ENCODE measurements around the gene PAQR7.

Gene PAQR7

GRCh38 chr1:25890239-25891034 lies 14.9 kb upstream of the PAQR7 start:
- ATAC-seq = no peak
- no peak overlapping the region for H3K4me3 Mint-ChIP-seq
- no peak overlapping the region for H3K27ac Mint-ChIP-seq
- H3K27me3 Mint-ChIP-seq = no peaks in the 10 kb centered on the region
- H3K9me3 Mint-ChIP-seq = no peaks in the 10 kb centered on the region
- H3K36me3 Mint-ChIP-seq = no peaks in the 10 kb centered on the region
- peaks cover 6% of the 10 kb centered on the region for H3K4me1 Mint-ChIP-seq

DNA sequence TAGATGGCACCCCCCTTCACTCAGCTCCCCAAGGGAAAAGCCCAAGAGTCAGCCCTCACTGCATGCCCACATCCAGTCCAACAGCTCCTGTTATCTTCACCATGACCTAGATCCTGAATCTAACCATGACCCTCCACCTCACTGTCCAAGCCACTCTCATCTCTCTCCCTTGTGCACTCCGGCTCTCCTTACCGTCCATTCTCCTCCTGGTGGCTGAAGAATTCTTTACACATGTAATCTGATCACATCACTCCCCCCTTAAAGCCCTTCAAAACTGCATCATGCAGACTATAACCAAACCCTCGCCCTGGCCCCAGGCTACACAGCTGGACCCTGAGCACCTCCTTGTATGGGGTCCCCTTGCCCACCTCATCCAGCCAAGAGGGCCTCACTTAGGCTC lies 14.0 kb upstream of the PAQR7 start:
- Mint-ChIP-seq H3K9me3 (no peaks in the 10 kb centered on the region), H3K36me3 (no peaks in the 10 kb centered on the region), H3K27me3 (no peaks in the 10 kb centered on the region), H3K4me1 (no peaks in the 10 kb centered on the region), H3K4me3 (no peak overlapping the region), H3K27ac (no peak overlapping the region)
- ATAC-seq = no peak

GRCh38 chr1:25888426-25888987 lies 13.0 kb upstream of the PAQR7 start:
- H3K27me3 Mint-ChIP-seq = no peaks in the 10 kb centered on the region
- H3K9me3 Mint-ChIP-seq = no peaks in the 10 kb centered on the region
- H3K27ac Mint-ChIP-seq = no peak overlapping the region
- H3K4me3 Mint-ChIP-seq = no peak overlapping the region
- H3K4me1 Mint-ChIP-seq = no peaks in the 10 kb centered on the region
- H3K36me3 Mint-ChIP-seq = no peaks in the 10 kb centered on the region
- ATAC-seq = no peak

DNA sequence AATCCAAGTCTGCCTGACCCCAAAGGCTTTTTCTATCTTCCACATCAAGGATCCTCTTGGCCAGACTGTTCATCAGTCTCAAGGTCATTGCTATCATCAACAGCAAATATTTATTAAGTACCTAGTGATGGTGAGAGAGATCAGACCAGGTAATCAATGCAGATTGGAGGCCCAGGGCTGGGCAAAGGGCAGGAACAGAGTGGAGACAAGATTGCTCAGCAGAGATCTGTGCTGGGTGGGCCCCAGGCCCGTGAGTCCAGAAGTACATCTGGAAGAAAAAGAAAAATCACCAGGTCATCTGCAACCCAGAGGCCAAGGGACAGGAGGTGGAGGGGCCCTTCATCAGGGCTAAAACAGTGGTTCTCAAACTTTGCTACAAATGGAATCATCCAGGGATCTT lies 10.1 kb upstream of the PAQR7 start:
- H3K27me3 Mint-ChIP-seq = no peaks in the 10 kb centered on the region
- no peak for ATAC-seq

GRCh38 chr1:25881266-25881665 lies 5.8 kb upstream of the PAQR7 start:
- no peak overlapping the region for H3K4me3 Mint-ChIP-seq
- no peaks in the 10 kb centered on the region for H3K27me3 Mint-ChIP-seq
- H3K27ac Mint-ChIP-seq = no peak overlapping the region
- H3K4me1 Mint-ChIP-seq = peaks cover 4% of the 10 kb centered on the region
- no peaks in the 10 kb centered on the region for H3K9me3 Mint-ChIP-seq
- H3K36me3 Mint-ChIP-seq = no peaks in the 10 kb centered on the region
- ATAC-seq = no peak

More for the DNA sequence above, 10.1 kb upstream of the PAQR7 start:
- no peaks in the 10 kb centered on the region for H3K4me1 Mint-ChIP-seq
- H3K27ac Mint-ChIP-seq = no peak overlapping the region
- H3K9me3 Mint-ChIP-seq = no peaks in the 10 kb centered on the region
- no peaks in the 10 kb centered on the region for H3K36me3 Mint-ChIP-seq
- no peak overlapping the region for H3K4me3 Mint-ChIP-seq

GRCh38 chr1:25880518-25880917 lies 5.0 kb upstream of the PAQR7 start:
- Mint-ChIP-seq H3K27me3 (no peaks in the 10 kb centered on the region), H3K4me1 (peaks cover 9% of the 10 kb centered on the region), H3K27ac (no peak overlapping the region), H3K4me3 (no peak overlapping the region), H3K9me3 (no peaks in the 10 kb centered on the region), H3K36me3 (no peaks in the 10 kb centered on the region)
- ATAC-seq = no peak

- peaks cover 16% of the 10 kb centered on the region for H3K4me1 Mint-ChIP-seq
- no peak for ATAC-seq
- H3K36me3 Mint-ChIP-seq = no peaks in the 10 kb centered on the region
- no peak overlapping the region for H3K4me3 Mint-ChIP-seq
- no peaks in the 10 kb centered on the region for H3K9me3 Mint-ChIP-seq
- H3K27ac Mint-ChIP-seq = no peak overlapping the region
- H3K27me3 Mint-ChIP-seq = no peaks in the 10 kb centered on the region
Measured at GRCh38 chr1:25879675-25880074, 4.2 kb upstream of the PAQR7 start.

- no peaks in the 10 kb centered on the region for H3K36me3 Mint-ChIP-seq
- H3K27ac Mint-ChIP-seq = no peak overlapping the region
- H3K9me3 Mint-ChIP-seq = no peaks in the 10 kb centered on the region
- H3K27me3 Mint-ChIP-seq = no peaks in the 10 kb centered on the region
- H3K4me1 Mint-ChIP-seq = peaks cover 22% of the 10 kb centered on the region
- ATAC-seq = no peak
- H3K4me3 Mint-ChIP-seq = no peak overlapping the region
Measured at GRCh38 chr1:25878690-25879089, 3.2 kb upstream of the PAQR7 start.

DNA sequence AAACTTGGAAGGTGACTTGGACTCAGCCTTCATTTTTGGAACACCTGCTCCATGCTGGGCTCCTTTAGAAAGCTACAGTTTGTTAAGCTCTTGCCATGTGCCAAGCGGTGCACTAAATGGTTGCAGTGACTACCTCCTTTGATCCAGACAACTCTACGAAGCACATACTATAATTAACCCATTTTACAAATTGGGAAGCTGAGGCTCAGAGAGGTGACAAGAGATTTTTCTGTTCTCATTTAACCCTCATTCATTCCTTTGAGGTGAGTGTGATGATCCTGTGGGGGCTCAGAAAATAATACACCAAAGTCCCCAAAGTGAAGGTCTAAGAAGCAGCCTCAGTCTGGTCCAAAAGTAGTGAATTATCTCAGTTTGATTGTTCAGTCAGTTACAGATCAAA lies 1.6 kb upstream of the PAQR7 start:
- Mint-ChIP-seq H3K27ac (no peak overlapping the region), H3K36me3 (no peaks in the 10 kb centered on the region), H3K4me1 (peaks cover 37% of the 10 kb centered on the region), H3K27me3 (no peaks in the 10 kb centered on the region), H3K9me3 (no peaks in the 10 kb centered on the region), H3K4me3 (no peak overlapping the region)
- no peak for ATAC-seq

- no peak for ATAC-seq
- Mint-ChIP-seq H3K4me3 (no peak overlapping the region), H3K36me3 (no peaks in the 10 kb centered on the region), H3K4me1 (peaks cover 40% of the 10 kb centered on the region), H3K27me3 (no peaks in the 10 kb centered on the region), H3K9me3 (no peaks in the 10 kb centered on the region), H3K27ac (peak overlapping the region; percentile 74)
Measured at GRCh38 chr1:25876693-25877077, 1.2 kb upstream of the PAQR7 start.

DNA sequence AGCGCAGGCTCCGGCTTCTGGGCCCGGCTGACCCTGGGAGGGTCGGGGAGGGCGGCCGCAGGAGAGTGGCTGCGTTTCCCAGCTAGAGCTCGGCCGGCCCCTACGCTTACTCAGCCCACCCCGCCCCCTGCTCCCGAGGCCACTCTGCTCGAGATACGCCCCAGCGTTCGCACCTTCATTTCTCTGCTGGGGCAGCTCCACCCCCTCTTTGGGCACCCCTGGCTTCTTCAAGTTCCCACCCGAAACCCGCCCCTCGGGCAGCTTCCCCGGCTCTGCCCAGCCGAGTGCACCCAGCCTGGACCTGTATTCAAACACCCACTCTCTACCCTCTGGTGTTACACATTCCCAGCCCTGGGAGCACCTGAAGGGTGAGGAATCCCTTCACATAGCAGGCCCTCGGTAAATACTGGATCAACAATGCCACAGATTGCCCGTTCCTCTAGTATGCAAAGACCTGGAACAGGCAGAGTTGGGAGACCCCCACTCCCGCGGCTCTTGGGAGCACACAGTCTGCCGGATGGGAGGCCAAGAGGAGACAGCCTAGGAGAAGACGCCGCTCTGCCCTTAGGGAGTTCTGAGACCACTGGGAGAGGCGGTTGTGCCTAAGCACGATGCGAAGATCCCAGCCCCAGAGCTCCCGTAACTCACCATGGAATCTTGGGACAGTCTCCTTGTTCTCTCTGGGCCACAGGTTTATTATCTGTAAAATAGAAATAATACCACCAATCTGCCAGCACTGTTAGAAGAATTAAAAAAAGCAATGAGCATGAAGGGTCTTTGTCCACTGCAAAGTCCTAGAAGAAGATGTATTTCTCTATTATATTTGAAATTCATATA lies 566 bp upstream of the PAQR7 start:
- no peaks in the 10 kb centered on the region for H3K27me3 Mint-ChIP-seq
- H3K27ac Mint-ChIP-seq = peak overlapping the region; percentile 74
- no peaks in the 10 kb centered on the region for H3K36me3 Mint-ChIP-seq
- peaks cover 46% of the 10 kb centered on the region for H3K4me1 Mint-ChIP-seq
- H3K4me3 Mint-ChIP-seq = peak overlapping the region; percentile 80
- peak; percentile 61 for ATAC-seq
- no peaks in the 10 kb centered on the region for H3K9me3 Mint-ChIP-seq

DNA sequence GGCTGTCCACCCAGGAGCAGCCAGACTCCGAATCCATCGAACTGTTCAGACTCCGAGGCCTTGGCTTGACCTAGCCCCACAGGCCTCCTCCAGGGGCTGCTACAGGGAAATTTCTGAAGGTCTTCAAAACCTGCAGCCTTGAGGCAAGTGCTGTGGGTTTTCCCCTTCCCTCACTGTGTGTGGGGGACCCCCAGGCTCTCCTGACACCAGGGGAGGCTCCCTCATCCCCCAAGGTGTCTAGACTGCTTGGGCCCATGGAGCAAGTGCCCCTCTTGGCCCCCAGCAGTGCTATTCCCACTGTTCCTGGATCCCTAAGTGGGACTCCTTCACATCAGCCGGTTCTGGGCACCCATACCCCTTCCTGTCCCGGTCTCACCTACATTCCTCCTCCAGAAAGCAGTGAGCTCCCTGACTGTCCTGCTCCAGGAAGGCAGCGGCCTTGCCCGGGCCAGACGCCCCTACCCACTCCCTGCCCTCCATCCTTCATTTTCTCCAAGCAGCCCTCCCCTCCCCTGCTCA lies 814 bp downstream of the PAQR7 start:
- Mint-ChIP-seq H3K27me3 (no peaks in the 10 kb centered on the region), H3K4me3 (peak overlapping the region; percentile 80), H3K27ac (peak overlapping the region; percentile 74), H3K9me3 (no peaks in the 10 kb centered on the region), H3K4me1 (peaks cover 46% of the 10 kb centered on the region), H3K36me3 (no peaks in the 10 kb centered on the region)
- no peak for ATAC-seq

GRCh38 chr1:25874209-25874608 lies 1.3 kb downstream of the PAQR7 start:
- Mint-ChIP-seq H3K4me3 (peak overlapping the region; percentile 80), H3K4me1 (peaks cover 46% of the 10 kb centered on the region), H3K27me3 (no peaks in the 10 kb centered on the region), H3K27ac (peak overlapping the region; percentile 74), H3K9me3 (no peaks in the 10 kb centered on the region), H3K36me3 (no peaks in the 10 kb centered on the region)
- no peak for ATAC-seq

DNA sequence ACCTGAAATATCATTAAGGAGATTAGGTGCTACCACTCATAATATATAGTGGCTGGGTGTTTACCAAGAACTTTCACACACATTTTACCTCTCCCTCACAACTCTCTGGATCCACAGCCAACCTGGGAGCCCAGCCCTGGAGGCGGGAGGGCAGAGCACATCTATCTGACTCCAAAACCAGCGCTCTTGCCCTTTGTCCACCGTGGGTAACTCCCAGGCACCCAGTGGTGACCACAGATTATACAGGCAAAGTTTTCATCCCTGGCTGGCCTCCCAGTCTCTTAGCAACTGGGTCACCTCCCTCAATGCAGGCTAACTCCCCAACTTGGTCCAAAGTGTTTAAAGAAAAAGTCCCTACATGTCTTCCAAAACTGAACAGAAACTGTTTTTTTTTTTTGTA lies 2.4 kb downstream of the PAQR7 start:
- H3K9me3 Mint-ChIP-seq = no peaks in the 10 kb centered on the region
- peaks cover 46% of the 10 kb centered on the region for H3K4me1 Mint-ChIP-seq
- no peak overlapping the region for H3K4me3 Mint-ChIP-seq
- ATAC-seq = no peak
- peak overlapping the region; percentile 62 for H3K27ac Mint-ChIP-seq
- no peaks in the 10 kb centered on the region for H3K36me3 Mint-ChIP-seq
- H3K27me3 Mint-ChIP-seq = no peaks in the 10 kb centered on the region

GRCh38 chr1:25872713-25873112 lies 2.8 kb downstream of the PAQR7 start:
- H3K4me3 Mint-ChIP-seq = no peak overlapping the region
- H3K36me3 Mint-ChIP-seq = no peaks in the 10 kb centered on the region
- no peaks in the 10 kb centered on the region for H3K27me3 Mint-ChIP-seq
- no peaks in the 10 kb centered on the region for H3K9me3 Mint-ChIP-seq
- peak overlapping the region; percentile 62 for H3K27ac Mint-ChIP-seq
- no peak for ATAC-seq
- H3K4me1 Mint-ChIP-seq = peaks cover 46% of the 10 kb centered on the region
